IPS-11a (cell line): ENCODE measurements around the gene CRKL.

Source experiments
- H3K4me3 ChIP-seq: one replicate; pipeline ENCODE4 v1.5.1; 2013; ENCODE audit warnings: low read depth, low read length, control low read depth

Gene CRKL

GRCh38 chr22:20951151-20951931 lies 34.1 kb downstream of the CRKL start:
- no peak overlapping the region for H3K4me3 ChIP-seq

- no peak overlapping the region for H3K4me3 ChIP-seq
These were observed 34.7 kb downstream of the CRKL start for GRCh38 chr22:20951932-20952380.

- H3K4me3 ChIP-seq, result no peak overlapping the region
These were observed 35.5 kb downstream of the CRKL start for GRCh38 chr22:20952544-20953341.

DNA sequence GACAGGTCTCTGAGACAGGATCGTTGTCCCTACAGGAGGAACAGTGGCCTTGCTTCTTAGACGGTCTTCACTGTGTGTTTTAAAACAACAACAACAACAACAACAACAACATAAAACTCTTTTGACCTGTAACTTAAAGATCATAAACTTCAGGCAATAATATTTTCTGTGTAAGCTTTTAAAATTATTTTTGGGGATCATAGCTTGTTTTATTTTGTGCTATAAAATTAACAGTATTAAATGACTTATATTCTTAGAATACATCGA lies 36.1 kb downstream of the CRKL start:
- no peak overlapping the region for H3K4me3 ChIP-seq

DNA sequence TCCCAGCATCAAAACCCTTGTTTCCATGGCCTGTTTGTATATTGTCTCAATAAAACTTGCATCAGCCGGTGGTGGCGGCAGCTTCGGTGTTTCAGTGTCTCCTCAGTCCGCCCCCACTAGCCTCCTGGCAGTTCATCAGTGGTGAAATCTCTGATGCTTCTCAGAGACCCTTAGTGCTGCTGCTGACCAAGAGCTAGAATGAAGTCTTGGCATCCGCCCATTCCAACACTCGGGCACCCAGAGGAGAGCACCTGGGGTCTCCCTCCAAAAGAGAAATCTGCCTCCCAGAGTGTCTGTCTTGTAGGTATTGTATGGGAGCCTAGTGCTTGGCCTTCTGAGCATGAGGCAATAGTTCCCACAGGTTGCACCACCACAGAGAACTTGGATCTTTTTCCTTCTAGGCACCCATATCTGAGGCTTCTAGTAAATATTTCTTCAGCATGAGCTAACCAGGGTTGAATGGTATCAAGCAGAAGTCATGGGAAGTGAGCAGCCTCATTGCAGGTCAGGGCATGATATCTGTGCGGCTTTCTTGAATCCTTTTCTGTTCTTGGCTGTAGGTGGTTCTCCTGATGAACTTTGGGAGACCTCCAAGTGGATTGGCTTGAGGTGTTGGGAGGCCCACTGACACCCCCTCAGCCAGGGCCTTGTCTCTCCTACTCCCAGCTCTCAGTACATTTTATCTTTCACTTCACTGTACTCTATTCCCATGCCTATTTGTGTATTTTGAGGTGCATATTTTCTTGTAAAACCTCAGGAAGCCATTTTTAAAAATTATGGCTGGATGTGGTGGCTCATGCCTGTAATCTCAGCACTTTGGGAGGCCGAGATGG lies 36.7 kb downstream of the CRKL start:
- no peak overlapping the region for H3K4me3 ChIP-seq

GRCh38 chr22:20955548-20955947 lies 38.3 kb downstream of the CRKL start:
- H3K4me3 ChIP-seq, result no peak overlapping the region

DNA sequence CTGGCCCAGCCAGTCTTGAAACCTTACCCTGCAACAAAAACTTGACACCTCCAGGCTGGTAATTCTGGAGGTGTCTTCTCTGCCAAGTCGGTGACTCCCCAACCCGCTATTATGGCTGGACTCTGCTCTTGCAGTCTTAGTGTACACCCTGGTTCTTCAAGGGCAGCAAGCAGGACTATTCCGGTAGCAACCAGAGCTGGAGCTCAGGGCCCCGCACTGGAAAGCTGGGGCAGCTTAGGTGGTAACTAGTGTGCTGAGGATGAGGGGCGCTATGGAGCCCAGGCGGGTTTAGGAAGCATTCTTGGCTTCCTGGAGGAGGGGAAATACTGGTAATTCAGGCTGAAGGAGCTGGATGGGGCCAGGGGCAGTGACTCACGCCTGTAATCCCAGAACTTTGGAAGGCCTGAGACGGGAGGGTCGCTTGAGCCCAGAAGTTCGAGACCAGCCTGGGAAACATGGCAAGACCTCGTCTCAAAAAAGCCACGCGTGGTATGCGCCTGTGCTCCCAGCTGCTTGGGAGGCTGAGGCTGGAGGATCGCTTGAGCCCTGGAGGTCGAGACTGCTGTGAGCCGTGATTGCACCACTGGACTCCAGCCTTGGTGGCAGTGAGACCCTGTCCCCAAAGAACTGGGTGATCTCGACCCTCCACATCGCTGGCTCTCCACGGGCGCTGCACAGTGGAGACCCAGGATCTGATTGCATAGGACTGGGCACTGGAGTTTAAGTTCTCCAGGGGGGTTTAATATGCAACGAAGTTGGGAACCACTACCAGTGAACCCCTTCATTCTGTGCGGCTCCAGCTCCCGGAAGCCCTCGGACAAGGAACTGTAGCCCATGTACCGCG lies 39.3 kb downstream of the CRKL start:
- peak overlapping the region; percentile 65 for H3K4me3 ChIP-seq

DNA sequence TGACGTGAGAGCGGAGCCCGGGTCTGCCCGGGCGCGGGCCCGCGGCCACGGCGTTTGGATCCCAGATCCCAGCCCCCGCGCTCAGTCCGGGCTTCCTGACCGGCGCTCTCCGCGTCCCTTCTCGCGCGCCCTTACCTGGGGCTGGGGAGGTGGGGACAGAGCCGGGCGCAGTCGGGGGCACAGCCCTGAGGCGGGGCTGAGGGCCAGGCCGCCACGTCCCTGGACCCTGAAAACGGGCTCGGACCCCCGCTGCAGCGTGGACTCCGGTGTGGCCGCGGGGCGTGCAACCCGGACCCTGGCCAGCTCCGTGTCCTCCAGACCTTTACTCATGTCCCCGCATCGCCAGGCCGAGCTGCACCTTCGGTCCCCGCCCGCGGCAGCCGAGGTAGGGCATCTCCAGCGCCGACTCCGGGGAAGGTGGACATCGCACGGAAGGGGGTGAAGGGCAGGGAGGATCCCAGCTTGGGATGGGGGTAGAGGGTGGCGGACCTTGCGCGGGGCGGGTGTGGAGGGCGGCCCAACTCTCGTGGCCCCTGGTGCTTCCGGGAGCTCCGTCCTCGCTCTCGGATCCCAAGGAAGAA lies 40.0 kb downstream of the CRKL start:
- peak overlapping the region; percentile 65 for H3K4me3 ChIP-seq

GRCh38 chr22:20957683-20958431 lies 40.6 kb downstream of the CRKL start:
- peak overlapping the region; percentile 65 for H3K4me3 ChIP-seq

DNA sequence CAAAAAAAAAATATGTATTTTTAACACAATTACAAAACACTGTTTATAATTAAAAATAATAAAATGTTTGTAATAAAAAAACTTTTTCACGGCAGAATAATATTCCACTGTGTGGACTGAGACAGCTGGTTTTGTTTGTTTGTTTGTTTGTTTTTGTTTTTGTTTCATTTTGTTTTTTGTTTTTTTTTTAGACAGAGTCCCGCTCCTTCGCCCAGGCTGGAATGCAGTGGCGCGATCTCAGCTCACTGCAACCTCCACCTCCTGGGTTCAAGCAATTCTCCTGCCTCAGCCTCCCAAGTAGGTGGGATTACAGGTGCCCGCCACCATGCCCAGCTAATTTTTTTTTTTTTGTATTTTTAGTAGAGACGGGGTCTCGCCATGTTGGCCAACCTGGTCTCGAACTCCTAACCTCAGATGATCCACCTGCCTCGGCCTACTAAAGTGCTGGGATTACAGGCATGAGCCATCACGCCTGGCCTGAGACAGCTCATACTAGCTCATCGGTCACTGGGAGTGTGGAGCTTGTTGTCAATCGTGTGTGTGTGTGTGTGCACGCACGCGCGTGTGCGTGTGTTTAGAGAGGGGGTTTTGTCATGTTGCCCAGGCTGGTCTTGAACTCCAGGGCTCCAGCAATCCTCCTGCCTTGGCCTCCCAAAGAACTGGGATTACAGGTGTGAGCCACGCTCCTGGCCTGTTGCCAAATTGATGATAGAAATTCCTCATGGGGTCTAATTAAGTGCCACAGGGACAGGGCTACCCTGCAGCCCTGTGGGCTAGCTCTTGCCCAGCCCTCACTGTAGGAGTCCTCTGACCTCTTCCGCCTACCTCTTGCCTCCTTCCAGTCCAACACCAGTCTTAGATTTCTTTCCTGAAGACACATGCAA lies 42.6 kb downstream of the CRKL start:
- H3K4me3 ChIP-seq, result no peak overlapping the region

GRCh38 chr22:20960609-20961008 lies 43.4 kb downstream of the CRKL start:
- H3K4me3 ChIP-seq, result no peak overlapping the region

GRCh38 chr22:20962491-20962945 lies 45.3 kb downstream of the CRKL start:
- H3K4me3 ChIP-seq, result no peak overlapping the region

DNA sequence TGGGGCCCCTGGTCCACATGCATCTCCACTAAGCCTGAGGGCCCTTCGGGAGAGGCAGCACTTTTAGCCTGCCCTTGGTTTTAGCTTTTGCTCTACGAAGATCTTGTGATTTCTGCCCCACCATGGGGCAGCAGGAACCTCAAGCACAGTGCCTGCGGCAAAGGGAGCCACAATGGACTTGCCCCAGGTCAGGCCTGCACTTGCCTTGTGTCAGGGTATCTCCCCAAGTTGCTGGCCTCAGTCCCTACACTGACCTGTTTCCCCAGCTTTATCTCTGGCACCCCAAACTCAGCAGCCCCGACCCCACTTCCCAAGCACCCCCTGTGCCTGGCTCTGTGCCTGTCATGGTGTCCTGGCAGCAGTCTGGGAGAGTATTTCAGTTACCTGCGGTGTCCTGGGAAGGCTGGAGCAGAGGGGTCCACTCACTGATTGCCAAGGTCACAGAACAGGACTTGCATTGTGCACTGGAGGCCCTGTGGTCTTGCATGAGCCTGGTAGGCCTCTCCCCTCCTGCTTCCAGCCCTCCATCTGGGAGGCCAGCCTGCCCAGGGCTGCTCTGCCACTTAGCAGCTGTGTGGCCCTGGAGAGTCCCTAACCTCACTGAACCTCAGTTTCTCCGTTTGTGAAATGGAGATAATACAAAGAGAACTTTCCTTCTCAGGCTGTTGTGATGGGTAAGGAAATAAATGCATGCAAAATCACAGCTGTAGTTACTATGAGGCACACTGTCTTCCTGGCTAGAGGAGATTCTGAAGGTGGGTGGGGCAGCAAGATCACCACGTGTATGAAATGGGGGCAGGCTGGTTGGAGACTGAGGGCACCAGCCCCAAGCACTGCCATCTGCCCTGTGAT lies 46.2 kb downstream of the CRKL start:
- H3K4me3 ChIP-seq, result no peak overlapping the region

DNA sequence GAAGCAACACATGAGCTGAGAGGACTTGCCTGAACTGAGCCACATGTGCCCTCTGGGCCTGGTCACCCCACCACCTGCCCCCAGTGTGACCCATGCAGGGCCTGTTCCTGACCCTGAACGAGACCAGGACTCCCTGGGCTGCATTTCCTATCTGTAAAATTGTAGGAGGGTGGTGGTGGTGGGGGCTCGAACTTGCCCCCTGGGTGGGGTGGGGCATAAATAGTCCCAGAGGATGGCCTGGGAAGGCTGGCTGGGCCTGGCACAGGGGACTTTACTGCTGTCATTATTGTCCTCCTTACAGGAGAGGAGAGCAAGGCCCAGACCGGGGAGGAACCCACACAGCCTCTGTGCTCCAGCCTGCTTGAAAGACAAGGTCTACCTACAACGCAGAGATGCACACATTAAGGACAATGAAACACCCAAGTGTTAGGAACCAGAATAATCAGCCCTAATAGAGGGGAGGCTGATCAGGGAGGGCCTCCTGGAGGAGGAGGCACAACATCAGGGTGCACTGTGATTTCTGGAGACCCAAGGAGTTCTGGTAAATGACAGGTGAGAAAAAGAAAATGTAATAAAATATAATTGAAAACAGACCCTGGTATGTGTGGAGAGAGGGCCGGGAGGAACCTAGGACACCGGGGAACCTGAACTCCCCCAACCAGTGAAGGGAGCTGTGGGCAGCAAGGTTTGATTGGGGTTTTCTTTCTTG lies 47.0 kb downstream of the CRKL start:
- H3K4me3 ChIP-seq, result peak overlapping the region; percentile 4

DNA sequence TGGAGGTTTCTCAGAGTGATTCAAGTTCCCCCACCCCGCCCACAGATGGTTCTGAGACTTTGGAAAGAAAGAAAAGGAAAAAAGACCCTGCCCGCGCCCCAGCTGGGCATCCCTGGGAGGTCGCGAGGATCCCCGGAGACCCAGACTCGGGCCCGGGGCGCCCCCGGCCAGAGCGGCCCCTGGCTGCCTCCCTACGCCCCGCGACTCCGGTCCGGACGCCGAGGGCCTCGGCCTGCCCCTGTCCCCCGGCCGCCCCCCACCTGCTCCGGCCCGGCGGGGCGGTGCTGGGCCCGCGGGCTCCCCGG lies 47.5 kb downstream of the CRKL start:
- H3K4me3 ChIP-seq, result peak overlapping the region; percentile 4

- H3K4me3 ChIP-seq, result peak overlapping the region; percentile 13
These were observed 48.1 kb downstream of the CRKL start for GRCh38 chr22:20965104-20965887.
